ENCODE results near the gene C20orf144.

The C20orf144 gene

DNA sequence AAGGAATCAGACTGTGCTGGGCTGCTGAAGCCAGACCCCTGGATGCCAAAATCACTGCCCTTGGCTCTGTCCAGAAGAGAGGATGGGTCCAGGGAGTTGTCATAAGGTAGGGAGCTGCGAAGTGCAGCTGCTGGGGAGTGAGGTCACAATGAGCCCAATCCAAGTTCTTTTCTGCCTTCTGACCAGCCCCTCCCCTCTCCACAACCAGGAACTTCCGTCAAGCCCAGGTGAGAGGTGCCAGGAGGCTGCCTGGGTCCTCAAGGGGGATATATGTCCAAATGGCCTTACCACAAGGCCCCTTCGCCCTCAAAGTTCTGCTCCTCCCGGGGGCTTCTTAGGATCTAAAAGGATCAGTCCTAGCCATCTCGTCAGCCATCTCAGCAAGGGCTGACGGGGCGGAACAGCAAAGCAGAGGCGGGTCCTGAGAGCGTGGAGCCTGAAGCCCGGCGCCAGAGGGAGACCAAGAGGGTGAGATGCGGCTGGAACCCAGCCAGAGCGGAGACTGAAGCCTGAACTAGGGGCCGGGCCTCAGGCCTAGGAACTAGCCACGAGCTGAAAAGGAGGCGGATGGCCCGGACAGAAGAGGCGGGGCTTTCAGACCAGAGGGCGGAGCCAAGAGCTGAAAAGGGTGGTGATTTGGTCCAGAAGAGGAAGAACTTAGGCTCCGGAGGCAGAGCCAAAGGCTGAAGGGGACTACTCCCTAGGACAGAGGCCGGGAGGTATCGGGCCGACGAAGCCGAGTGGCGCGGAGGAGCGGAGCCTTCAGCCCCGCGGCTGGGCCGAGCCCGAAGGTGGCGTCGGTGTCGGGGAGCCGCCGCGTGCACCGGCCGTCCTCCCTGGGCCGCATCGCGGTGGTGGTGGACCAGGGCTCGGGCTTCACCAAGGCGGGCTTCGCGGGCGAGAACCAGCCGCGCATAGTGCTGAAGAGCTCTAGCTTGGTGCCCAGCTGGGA lies 4.4 kb downstream of the C20orf144 start, which contains the start of gene ACTL10:
Gene ACTL10 (plus strand): TSS at position 651 of the 952 bp plus-strand sequence. CDS start 555 bp downstream, outside the sequence.
- peak; percentile 79 for DNase-seq (ENCODE audit: low read depth)

DNA sequence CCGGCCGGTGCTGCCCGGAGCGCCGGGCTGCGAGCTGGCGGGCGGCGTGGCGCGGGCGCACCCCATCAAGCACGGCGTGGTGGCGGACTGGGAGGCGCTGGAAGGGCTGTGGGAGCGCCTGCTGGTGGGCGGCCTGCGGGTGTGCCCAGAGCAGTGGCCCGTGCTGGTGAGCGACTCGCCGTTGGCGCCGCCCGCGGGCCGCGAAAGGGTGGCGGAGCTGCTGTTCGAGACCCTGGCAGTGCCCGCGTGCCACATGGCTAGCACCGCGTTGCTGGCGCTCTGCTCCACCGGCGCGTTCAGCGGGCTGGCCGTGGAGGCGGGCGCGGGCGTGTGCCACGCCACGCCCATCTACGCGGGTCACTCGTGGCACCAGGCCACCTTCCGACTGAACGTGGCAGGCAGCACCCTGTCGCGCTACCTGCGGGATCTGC lies 5.1 kb downstream of the C20orf144 start:
- no peak for DNase-seq (ENCODE audit: low read depth)

DNA sequence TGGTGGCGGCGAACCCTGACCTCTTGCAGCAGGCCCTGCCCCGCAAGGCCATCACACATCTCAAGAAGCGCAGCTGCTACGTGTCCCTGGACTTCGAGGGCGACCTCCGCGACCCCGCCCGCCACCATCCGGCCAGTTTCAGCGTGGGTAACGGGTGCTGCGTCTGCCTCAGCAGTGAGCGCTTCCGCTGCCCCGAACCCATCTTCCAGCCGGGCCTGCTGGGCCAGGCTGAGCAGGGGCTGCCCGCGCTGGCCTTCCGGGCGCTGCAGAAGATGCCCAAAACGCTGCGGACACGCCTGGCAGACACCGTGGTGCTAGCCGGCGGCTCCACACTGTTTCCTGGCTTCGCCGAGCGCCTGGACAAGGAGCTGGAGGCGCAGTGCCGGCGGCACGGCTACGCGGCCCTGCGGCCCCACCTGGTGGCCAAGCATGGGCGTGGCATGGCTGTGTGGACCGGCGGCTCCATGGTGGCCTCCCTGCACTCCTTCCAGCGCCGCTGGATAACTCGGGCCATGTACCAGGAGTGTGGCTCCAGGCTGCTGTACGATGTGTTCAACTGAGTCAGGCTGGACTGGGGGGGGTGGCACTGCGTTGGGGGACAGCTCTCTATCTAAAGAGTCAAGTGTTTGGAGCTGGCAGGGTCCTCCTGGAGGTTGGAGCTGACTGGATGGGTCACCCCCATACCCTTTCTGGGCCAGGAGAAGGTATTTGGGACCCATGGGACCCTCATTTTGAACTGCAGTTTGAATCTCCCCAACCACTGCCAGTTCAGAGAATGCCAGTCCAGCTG lies 5.7 kb downstream of the C20orf144 start:
- DNase-seq (ENCODE audit: low read depth), result peak; percentile 50

DNA sequence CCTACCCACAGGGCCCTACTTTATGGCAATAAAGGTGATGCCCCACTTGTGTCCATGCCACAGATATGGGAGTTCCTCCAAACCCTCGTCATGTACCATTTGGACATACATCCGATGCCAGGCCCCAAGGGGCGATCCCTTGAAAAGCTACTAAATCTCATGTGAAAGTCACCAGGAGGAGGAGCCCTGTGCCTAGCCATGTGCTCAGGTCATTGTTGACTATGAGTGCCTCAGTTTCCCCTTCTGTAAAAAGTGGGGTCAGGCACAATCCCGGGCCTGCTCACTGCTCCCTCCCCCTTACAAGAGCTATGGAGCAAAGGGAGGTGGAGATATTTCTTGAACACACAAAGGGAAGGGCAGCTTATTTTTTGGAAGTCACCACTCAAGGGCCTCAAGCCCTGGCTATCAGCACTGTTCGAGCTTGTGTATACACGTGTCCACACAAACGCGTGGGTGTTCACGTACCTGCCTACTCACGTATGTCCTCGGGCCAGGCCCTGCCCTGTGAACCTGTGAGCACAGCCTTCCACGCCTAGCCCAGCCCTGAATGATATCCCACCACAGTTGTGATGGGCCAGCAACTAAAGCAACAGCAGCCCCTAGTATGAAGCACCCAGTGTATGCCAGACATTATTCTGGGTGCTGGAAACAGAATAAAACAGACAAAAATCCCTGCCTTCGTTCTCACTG lies 6.5 kb downstream of the C20orf144 start:
- DNase-seq (ENCODE audit: low read depth), result no peak

DNA sequence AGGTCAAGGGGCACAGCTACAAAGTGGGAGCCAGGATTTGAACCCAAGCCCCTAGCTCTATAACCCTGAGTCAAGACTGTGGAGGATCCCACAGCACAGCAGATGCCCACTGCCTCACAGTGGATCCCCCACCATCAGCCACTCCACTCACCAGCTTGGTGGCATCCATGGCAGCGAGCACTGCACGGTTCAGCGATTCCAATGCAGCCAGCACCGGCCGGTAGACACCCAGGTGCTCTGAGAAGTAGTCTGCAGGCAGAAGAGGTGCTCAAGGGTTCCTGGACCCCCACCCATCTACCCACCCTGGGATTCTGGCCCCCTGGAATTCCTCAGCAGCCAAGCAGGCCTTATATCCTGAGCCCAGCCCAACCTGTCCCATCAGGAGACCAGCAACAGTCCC lies 7.1 kb downstream of the C20orf144 start:
- no peak for DNase-seq (ENCODE audit: low read depth)

DNA sequence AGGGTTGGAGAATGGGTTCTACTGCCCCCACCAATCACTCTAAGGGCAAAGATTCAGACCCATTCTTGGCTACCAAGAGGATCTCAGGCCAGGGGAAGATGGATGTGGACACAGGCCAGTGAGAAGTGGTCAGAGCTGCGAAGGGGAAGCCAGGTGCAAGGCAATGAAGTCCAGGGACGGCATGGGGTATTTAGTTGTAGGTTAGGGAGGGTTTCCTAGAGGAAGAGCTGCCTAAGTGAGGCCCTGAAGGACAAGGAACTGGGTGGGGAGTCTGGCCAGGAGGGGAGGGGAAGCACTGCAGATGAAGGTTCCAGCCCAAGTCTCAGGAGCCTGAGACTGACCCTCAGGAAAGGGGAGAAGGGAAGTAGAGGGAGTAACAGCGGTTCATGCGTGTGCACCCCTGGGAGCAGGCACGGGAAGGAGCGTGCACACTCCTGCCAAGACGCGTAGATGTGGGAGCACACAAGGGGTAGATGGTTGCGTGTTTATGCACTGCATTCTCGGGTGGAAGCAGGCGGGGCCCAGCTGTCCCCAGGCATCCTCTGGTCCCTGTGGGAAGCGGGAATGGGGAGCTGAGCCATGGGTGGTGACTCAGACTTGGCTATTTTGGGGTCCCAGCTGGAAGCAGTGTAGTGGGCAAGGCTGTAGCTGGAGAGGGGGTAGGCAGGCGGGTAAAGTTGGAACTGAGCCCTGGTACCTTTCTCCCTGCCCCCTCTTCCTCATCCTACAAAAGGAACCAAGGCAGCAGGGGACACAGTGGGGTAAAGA lies 7.9 kb downstream of the C20orf144 start:
- no peak for DNase-seq (ENCODE audit: low read depth)

DNA sequence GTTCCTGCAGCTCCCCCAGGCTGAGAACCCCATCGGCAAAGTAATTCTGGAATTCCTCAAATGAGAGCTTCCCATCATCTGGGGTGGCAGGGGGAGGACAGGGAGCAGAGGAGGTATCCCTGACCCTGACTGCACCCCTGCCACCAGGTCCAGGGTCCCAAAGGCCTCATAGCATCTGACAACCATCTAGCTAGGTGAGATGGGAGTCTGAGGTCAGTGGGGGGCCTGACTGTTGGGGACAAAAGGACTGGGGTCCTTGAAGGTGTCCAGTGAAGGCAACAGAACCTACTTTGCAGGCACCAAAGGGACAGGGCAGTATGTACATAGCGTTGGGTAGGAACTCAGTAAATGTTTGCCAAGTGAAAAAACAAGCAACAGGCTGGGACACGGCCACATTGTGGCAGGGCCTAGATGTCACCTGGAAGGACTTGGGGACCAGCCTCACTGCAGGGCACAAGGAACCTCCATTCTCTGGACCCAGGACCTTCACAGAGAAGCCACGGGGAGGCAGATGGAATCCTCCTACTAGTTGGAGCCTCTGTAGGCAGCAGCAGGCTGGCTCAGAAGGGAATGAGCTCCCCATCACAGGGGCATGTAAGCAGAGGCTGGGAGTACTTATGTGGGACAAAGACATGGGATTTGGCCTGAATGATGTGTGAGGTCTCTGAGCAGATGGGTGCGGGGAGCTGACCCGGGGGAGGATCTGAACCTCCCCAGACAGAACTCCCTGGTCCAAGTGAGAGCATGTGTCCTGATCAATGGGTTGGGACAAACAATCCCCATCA lies 8.8 kb downstream of the C20orf144 start:
- DNase-seq (ENCODE audit: low read depth), result no peak

DNA sequence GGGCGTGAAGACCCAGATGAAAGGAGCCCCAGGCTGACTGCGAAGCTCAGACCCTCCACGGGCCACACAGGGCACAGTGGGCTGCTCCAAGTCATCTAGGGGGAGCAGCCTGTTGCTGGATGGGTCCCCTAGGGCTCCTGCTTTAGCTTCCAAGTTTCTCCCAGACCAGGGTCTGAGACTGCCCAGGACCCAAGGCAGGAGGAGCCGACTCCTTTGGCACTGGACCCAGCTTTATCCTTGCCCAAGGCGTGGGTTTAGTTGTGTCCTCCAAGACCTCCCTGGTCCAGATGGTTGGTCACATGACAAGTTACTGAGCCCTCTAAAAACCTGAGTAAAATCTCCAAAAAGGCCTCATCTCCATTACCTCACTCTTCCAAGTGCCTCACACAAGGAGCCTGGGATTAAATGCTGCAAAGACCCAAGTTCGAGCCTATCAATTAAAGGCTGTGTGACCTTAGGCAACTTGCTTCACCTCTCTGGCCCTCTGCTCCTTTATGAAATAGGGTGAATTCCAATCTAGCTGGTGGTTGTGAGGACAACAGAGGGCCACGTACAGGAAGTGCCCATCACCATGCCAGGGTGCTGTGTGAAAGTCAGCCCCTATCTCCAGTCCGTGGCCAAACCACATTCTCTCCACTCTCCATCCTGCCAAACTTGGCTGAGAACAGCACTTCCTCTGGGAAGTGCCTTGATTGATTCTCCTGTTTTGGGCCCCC lies 9.6 kb downstream of the C20orf144 start:
- no peak for DNase-seq (ENCODE audit: low read depth)

DNA sequence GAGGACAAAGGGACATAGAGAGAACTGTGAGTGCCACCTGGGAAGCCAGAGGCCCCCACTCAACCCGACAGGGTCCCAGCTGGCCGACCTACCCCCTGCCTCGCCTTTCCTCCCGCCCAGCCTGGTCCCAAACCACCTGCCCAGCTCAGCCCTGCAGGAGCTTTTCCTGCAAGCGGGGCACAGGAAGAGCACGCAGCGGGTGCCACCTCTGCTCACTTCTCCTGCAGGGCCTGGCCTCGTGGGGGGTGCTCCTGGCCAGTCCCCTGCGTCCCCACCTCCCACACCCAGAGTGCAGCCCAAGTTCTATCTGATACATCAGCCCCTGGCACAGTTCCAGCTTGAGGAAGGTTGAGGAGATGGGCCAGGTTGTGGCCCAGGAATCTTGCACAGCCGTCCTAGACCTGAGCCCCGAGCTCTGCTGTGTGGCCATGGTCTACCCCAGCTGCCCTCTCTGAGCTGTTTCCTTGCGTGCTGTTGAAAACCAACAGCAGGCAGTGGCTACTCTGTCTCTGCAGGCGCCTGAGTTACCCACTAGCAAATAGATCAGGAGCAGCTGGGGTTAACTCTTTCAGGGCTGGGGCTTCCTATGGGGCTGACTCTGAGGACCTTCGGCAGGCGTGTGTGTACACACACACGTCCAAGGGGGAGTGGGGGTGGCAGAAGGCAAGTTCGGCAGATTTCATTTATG lies 10.4 kb downstream of the C20orf144 start:
- DNase-seq (ENCODE audit: low read depth), result no peak

DNA sequence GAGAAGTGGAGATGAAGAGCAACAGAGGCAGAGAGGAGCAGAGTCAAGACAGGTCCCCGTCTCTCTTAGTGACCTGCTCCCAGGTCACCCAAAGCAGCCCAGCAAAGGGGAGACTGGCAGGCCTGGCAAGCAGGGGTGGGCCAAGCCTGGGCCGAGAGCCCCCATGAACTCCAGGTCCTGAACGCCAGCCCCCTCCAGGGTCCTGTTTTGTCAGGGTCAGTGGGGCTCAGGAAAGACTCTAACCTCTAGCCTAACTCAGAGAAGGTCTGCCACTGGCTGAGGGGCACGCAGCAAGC lies 10.9 kb downstream of the C20orf144 start:
- no peak for DNase-seq (ENCODE audit: low read depth)

DNA sequence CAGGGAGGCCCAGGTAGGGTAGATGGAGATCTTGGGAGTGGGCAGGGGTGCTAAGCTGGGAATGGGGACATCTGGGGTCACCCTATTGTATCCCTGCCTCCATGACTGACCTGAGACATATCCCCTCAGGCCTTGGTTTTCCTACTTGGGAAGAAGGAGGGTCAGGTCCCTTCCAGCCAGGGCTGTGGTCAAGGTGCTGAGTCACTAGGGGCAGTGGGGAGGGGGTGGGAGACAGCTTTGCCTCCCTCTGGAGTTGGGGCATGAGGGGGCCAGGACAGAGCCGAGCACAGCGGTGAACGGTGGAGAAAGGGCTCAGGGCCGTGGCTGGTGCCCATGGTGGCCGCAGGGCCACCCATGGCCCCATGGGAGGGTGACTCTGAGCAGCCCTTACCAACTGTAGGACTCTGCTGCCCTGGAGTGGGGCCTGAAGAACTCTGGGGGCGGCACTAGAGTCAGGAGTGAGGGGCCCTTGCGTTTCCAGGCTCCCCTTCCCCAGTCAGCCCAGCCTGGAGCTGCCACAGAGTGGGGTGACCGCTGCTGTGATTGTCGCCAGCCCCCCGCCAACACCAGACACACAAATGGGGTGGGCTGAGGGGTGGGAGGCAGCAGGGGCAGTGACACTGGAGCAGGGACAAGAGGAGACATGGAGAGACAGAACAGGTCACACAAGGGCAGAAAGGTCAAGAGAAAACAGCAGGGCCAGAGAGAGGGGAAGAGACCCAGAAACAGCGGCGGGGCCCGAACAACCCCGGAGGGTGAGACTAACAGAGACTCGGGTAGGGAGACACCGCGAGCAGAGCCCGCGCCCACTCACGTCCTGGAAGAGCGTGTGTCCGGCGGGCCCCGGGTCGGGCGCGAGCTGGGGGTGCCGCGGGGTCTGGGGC lies 11.5 kb downstream of the C20orf144 start:
- no peak for DNase-seq (ENCODE audit: low read depth)

DNA sequence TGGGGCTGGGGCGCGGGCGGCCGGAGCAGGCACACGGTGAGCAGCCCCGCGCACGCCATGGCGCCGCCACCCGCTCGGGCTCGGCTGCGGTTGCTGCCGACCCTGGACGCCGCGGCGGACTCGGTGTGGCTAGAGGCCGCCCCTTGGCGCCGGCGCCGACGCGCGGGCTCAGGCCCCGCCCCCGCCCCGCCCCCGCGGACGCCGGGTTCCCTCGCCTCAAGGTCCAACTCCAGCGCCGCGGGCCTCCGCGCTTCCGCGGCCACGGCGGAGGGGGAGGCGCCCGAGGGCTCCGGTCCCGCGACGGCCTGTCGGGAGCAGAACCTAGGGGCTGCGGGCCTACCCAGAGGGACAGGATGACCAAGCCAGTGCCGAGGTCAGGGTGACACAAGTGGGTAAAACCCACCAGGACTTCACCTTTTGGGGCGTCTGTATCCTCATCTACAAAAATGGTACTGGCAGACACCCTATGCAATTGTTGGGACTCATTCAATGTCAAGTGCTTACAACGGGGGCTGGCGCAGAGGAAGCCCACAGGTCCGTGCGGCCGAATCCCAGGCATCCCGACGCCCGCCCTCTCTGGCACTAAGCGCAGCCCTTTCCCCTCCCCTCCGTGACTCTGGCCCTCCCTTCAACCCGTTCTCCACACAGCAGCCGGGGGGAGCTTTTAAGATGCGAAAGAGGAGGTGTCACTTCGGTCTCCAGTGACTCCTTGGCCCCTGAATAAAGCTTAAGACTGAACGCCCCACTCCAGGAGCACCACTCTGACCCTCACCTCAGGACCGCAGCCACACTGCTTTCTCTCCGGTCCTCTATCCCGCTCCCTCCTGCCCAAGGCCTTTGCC lies 12.4 kb downstream of the C20orf144 start, which contains the start of gene NECAB3:
Gene NECAB3 (minus strand): TSS at position 135 of the 842 bp plus-strand sequence. CDS start 76 bp downstream, at position 59.
- no peak for DNase-seq (ENCODE audit: low read depth)

DNA sequence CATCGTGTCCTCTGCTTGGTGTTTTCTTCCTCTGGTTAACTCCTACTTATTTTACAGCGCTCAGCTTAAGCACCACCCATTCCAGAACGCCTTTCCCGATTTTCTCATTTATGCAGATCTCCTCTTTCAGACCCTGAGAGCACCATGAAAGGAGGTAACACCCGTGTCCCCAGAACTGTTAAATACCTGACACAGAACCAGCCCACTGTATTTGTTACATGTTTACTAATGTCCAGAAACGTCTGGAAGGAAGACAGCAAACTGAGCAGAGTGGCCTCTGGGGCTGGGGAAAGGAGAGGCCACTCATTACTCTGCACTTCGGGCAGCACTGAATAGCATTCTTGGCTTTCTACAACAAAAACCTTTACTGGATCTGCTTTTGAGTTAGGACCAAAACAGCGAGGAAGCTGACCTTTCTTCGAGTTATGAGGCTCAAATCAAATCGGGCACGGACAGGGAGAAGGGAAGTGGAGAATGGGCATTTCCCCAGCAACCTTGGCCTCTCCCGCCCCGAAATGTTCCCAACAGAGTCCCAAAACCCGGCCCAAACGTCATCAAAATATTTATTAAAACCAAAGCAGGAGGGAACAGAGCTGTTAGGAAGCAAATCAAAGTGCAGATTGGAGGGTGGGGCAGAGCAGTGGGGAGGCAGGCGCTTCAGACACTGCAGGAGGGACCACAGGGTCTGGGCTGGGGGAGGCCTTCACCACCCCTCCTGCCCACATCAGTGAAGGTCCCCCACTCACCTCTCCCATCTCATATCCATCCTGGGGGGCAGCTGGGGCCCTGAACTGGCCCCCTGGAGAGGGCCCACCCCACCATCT lies 13.2 kb downstream of the C20orf144 start:
- DNase-seq (ENCODE audit: low read depth), result no peak

DNA sequence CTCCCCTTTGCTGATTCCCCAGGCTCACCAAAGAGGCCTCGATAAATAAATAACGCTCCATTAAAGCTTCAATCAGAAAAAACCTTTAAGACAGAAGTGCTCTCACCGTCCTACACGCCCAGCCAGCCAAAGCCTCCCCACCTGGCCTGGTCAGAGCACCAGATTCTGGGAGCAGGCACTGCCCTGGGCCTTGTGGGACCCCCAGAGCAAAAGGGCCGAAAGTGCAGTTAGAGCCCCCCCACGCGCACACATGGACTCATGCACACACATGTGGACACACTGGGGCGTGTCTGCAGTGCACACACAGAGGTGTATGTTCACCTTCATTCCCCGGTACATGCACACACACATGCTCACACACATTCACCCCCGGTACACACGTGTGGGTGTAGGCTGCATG lies 14.0 kb downstream of the C20orf144 start:
- no peak for DNase-seq (ENCODE audit: low read depth)

DNA sequence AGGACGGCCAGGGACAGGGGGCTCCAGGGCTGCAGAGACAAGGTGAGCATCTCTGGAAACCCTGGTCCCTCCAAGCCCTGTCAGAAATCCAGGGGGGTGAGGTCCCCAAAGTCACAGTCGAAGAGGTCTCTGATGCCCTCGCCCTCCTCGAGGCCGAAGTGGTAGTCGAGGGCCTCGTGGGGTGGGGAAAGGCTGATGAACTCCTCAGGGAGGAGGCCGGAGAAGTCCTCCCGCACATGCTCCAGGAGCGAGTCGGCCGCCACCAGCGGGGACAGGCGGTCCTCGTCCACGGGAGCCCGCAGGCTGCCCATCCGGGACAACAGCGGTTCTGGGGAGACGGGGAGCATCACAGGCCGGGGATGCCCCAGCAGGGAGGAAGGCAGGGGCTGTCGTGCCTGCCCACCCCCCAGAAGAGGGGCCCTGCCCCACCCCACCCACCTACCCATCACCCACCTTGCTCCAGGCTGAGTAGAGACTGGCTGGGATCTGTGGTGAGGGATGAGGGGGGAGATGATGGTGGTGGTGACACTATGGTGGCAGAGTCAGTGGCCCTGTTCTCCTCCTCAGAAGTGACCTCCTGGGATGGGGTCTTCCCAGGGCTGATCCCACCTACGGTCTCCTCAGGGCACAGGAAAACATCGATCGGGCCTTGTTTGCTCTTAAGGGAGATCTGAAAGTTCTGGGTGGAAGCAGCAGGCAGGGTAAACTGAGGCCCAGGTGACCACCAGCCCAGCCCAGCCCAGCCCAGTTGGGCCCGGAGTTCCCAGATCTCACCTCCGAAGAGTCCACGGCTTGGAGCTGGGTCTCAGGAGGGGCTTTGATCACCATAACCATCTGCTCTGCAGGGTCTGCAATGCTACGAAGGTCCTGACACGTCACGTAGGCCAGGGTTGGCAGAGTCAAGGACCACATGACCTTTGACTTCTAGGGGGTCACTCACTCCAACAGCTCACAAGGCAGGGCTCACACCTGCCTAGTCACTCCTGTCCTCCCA lies 14.8 kb downstream of the C20orf144 start:
- no peak for DNase-seq (ENCODE audit: low read depth)

Data from stimulated activated CD8-positive, alpha-beta memory T cell treated with anti-CD3 and anti-CD28 coated beads, Interleukin-7, amount 100 ng/mL, for 24 hours (primary cell).